Gastroesophageal sphincter (tissue), 4 donors: ENCODE data around the gene MYOM3. TPM values are rescaled to one million over a fixed set of nuclear protein-coding genes. Genes with fewer than 3 reads are reported as not detected.
"Not testable (repeated sequence)": the region's sequence is repeated elsewhere in the genome, so short reads cannot be mapped to it uniquely, and the experiment has no call there.

Experiments
- ATAC-seq: fragments of 150-250 bp; one replicate; pipeline ENCODE4 v1.9.1; 2016; ENCODE audit warnings: mild to moderate bottlenecking, moderate library complexity
- H3K27ac ChIP-seq, 4 donors: fragments of 200-600 bp; sonication (generic) in 3 of 4; 1 replicate in 3 of 4; 2 replicates in 1 of 4; pipeline ENCODE4 v1.5.1; 2016 to 2019
- H3K27me3 ChIP-seq: fragments of 200-600 bp; sonication (generic); one replicate; pipeline ENCODE4 v1.5.1; 2019
- H3K36me3 ChIP-seq, 2 donors: fragments of 200-600 bp; sonication (generic); one replicate each; pipeline ENCODE4 v1.5.1; 2019; ENCODE audit warnings: control low read depth in 1 of 2
- H3K4me1 ChIP-seq, 3 donors: fragments of 200-600 bp; sonication (generic); 1 replicate in 2 of 3; 2 replicates in 1 of 3; pipeline ENCODE4 v1.5.1; 2016 to 2019; ENCODE audit warnings: control low read depth in 2 of 3
- H3K4me3 ChIP-seq, 2 donors: fragments of 200-600 bp; sonication (generic); one replicate each; pipeline ENCODE4 v1.5.1; 2019; ENCODE audit warnings: mild to moderate bottlenecking in 1 of 2, moderate library complexity in 1 of 2
- H3K9me3 ChIP-seq, 3 donors: fragments of 200-600 bp; sonication (generic); one replicate each; pipeline ENCODE4 v1.5.1; 2017 to 2019; ENCODE audit warnings: control low read depth in 2 of 3
- EP300 ChIP-seq: sonication (generic); formaldehyde crosslinking; IDR thresholded peaks from one replicate; pipeline ENCODE4 v1.6.1; 2017; ENCODE audit warnings: antibody characterized with exemption, mild to moderate bottlenecking
- POLR2A ChIP-seq, 2 donors: fragments of 450-650 bp; IDR thresholded peaks; one replicate each; pipeline ENCODE4 v1.6.1; 2017; ENCODE audit warnings: antibody characterized with exemption in 2 of 2, mild to moderate bottlenecking in 2 of 2, moderate library complexity in 1 of 2
- POLR2AphosphoS5 ChIP-seq: sonication (generic); formaldehyde crosslinking; IDR thresholded peaks from one replicate; pipeline ENCODE4 v1.6.1; 2017; ENCODE audit warnings: antibody characterized with exemption
- WGBS, 2 donors: methylation state at CpG; one replicate each; pipeline ENCODE4 v1.1.5; 2018; ENCODE audit warnings: low coverage in 1 of 2; 5-methylcytosine and 5-hydroxymethylcytosine counted together
- total RNA-seq, 4 donors: library from RNA; depleted of rRNA; stranded (reverse); fragments of >200 nt; gene quantifications; one replicate each; pipeline ENCODE4 v1.1.0, GENCODE V29; 2016
- TF ChIP-seq, protein P1 (sequence below), 4 experiments: fragments of 200-600 bp in 2 of 4; fragments of 450-650 bp in 2 of 4; sonication (generic) in 1 of 4; IDR thresholded peaks; one replicate each; pipeline ENCODE4 v1.5.1; 2017 to 2019; ENCODE audit warnings: antibody characterized with exemption in 4 of 4, mild to moderate bottlenecking in 2 of 4, moderate library complexity in 2 of 4

Gene MYOM3
- total RNA-seq, 4 donors from 2014 or later: 0.31 to 2.4 TPM; not detected in 2

- WGBS, 2 donors: 77 to 90% methylated on average over 2 to 5 of the region's 5 CpGs
- TF ChIP-seq POLR2A (IDR thresholded peaks at IDR 0.05): no peak
- no peak for TF ChIP-seq EP300
- TF ChIP-seq, protein P1, sequence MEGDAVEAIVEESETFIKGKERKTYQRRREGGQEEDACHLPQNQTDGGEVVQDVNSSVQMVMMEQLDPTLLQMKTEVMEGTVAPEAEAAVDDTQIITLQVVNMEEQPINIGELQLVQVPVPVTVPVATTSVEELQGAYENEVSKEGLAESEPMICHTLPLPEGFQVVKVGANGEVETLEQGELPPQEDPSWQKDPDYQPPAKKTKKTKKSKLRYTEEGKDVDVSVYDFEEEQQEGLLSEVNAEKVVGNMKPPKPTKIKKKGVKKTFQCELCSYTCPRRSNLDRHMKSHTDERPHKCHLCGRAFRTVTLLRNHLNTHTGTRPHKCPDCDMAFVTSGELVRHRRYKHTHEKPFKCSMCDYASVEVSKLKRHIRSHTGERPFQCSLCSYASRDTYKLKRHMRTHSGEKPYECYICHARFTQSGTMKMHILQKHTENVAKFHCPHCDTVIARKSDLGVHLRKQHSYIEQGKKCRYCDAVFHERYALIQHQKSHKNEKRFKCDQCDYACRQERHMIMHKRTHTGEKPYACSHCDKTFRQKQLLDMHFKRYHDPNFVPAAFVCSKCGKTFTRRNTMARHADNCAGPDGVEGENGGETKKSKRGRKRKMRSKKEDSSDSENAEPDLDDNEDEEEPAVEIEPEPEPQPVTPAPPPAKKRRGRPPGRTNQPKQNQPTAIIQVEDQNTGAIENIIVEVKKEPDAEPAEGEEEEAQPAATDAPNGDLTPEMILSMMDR (IDR thresholded peaks at IDR 0.05): no peak
- no peak for TF ChIP-seq POLR2AphosphoS5
- H3K27me3 ChIP-seq: no peaks in the 10 kb centered on the region
- no peaks in the 10 kb centered on the region for H3K36me3 ChIP-seq
- ATAC-seq: no peak
- H3K4me1 ChIP-seq: no peaks in the 10 kb centered on the region
- no peak overlapping the region for H3K4me3 ChIP-seq
- H3K9me3 ChIP-seq: no peaks in the 10 kb centered on the region
- no peak overlapping the region for H3K27ac ChIP-seq
Observed at GRCh38 chr1:24036088-24036487, 75.8 kb downstream of the MYOM3 start.

DNA sequence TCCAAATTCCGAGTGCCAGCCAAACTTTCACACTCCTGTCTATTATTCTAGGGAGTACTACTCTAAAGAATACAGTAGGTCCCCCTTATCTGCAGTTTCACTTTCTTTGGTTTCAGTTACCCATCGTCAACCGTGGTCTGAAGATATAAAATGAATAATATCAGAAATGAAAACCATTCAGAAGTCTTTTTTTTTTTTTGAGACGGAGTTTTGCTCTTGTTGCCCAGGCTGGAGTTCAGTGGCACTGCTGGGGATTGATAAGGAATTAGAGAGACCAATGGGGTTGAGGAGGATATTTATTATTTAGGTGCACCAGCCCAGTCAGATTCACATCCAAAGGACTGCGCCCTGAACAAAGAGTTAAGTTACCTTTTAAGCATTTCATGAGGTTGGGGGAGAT is 79.0 kb downstream of the MYOM3 start:
- WGBS, 2 donors: 81 to 91% methylated on average over 5 of the region's 5 CpGs
- Histone ChIP-seq H3K36me3 (no peaks in the 10 kb centered on the region), H3K4me3 (no peak overlapping the region), H3K4me1 (peaks cover 0 to 2% (median under 1%) of the 10 kb centered on the region in 3 donors), H3K27me3 (no peaks in the 10 kb centered on the region), H3K27ac (no peak overlapping the region), H3K9me3 (no peaks in the 10 kb centered on the region)
- no peak for ATAC-seq
- no peak for TF ChIP-seq POLR2A (IDR thresholded peaks at IDR 0.05)
- TF ChIP-seq, protein P1 (IDR thresholded peaks at IDR 0.05): no peak
- no peak for TF ChIP-seq EP300
- no peak for TF ChIP-seq POLR2AphosphoS5

DNA sequence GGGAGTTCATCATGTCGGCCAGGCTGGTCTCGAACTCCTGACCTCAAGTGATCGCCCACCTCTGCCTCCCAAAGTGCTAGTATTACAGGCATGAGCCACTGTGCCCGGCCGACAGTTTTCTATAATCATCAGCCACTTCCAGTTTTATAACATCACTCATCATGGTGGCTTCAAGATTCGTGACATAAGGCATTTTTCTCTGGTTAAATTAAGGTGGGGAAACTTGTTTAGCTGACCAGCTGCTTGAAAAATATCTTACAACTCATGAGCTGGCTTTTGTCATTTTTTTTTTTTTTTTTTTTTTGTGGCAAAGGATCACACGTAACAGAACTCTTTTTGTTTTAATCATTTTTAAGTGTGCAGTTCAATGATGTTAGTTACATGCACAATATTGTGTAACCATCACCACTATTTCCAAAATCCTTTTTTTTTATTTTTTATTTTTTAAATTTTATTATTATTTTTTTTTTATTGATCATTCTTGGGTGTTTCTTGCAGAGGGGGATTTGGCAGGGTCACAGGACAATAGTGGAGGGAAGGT is 80.9 kb downstream of the MYOM3 start:
- H3K9me3 ChIP-seq, H3K4me3 ChIP-seq, H3K4me1 ChIP-seq, H3K27ac ChIP-seq, H3K27me3 ChIP-seq, H3K36me3 ChIP-seq: not testable (repeated sequence)
- 58 to 62% methylated on average over 5 to 7 of the region's 7 CpGs for WGBS, 2 donors
- peak; percentile 43 for ATAC-seq

DNA sequence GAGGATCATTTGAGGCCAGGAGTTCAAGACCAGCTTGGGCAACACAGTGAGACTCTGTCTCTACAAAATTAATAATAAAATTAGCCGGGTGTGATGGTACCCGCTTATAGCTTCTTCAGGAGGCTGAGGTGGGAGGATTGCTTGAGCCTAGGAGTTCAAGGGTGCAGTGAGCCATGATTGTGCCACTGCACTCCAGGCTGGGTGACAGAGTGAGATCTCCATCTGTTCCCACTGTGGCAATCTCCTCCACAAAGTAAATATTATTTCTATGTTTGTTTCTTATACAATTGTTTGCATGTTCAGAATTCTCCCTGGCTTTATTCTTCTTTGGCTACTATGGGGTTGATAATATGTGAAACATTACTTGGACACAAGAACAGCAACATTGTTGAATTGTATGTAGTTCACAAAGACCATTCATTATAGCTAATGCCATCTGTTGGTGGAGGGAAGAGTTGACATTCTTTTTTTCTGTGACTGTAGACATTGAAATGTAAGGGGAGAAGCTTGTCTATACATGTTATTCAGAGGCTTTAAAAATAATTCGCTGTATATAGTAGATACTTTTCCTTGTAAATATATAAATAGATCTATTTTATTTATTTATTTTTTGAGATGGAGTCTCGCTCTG is 84.0 kb downstream of the MYOM3 start:
- WGBS, 2 donors: 33 to 76% methylated on average over 1 to 4 of the region's 4 CpGs
- H3K27me3 ChIP-seq: no peaks in the 10 kb centered on the region
- peak; percentile 50 for ATAC-seq
- peak overlapping the region in 1 of 4 donors; percentile 17 for H3K27ac ChIP-seq
- no peaks in the 10 kb centered on the region for H3K9me3 ChIP-seq
- TF ChIP-seq POLR2AphosphoS5 (peak; percentile 13), EP300 (no peak), POLR2A (IDR thresholded peaks at IDR 0.05) (no peak)
- TF ChIP-seq, protein P1 (IDR thresholded peaks at IDR 0.05): peak; percentile 46 to 72 (median 66)
- H3K36me3 ChIP-seq: no peaks in the 10 kb centered on the region
- peaks cover 0 to 10% (median 4%) of the 10 kb centered on the region in 3 donors for H3K4me1 ChIP-seq
- H3K4me3 ChIP-seq: no peak overlapping the region

DNA sequence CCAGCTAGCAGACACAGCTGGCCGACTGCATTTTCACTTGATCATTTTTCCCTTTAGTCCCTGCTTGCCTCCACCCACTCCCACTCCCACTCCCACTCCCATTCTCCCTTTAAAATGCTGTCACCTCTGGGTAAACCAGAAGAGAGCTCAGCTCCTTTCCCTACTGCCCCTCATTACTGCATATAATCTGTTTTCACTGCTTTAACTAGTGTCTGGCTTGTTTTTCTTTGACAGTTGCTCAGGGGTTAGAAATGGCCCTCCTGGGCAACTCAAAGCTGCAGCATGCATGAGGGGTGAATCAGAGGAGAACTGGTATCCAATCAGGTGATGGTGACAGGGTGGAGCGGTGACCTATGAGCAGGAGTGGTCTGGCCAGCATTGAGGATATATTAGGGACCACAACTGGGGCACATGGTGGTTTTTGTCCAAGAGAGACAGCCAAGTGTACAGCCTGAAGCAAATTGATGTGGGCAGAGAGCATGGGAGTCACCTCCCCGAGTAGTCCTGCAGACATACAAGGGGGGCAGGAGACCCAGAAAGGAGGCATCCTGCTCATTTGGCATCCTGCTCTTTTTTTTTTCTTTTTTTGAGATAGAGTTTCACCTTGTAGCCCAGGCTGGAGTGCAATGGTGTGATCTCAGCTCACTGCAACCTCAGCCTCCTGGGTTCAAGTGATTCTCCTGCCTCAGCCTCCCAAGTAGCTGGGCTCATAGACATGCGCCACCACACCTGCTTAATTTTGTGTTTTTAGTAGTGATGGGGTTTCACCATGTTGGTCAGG is 89.2 kb downstream of the MYOM3 start:
- WGBS, 2 donors: 51 to 71% methylated on average over 3 of the region's 4 CpGs
- H3K9me3 ChIP-seq: no peaks in the 10 kb centered on the region
- no peak for TF ChIP-seq POLR2A (IDR thresholded peaks at IDR 0.05)
- peak; percentile 65 for TF ChIP-seq POLR2AphosphoS5
- no peaks in the 10 kb centered on the region for H3K36me3 ChIP-seq
- H3K27ac ChIP-seq: peak overlapping the region; percentile 30 to 92 (median 81)
- ATAC-seq: no peak
- H3K4me1 ChIP-seq: peaks cover 3 to 56% (median 26%) of the 10 kb centered on the region in 3 donors
- H3K4me3 ChIP-seq: no peak overlapping the region
- no peaks in the 10 kb centered on the region for H3K27me3 ChIP-seq
